Uterus (tissue), 2 donors: ENCODE data around the gene CYP2J2.

Experiments
- CTCF ChIP-seq, 4 experiments: fragments of 200-600 bp in 2 of 4; fragments of 450-650 bp in 2 of 4; sonication (generic) in 2 of 4; IDR thresholded peaks; one replicate each; pipeline ENCODE4 v1.5.1; 2016 to 2019; ENCODE audit warnings: antibody characterized with exemption in 4 of 4, mild to moderate bottlenecking in 2 of 4, moderate library complexity in 1 of 4
- POLR2A ChIP-seq, 2 donors: fragments of 450-650 bp; IDR thresholded peaks; one replicate each; pipeline ENCODE4 v1.6.1; 2016; ENCODE audit warnings: antibody characterized with exemption in 2 of 2, mild to moderate bottlenecking in 1 of 2, moderate library complexity in 1 of 2

- TF ChIP-seq CTCF (IDR thresholded peaks at IDR 0.05) (no peak), POLR2A (IDR thresholded peaks at IDR 0.05) (no peak)
These were observed 46.5 kb downstream of the CYP2J2 start for GRCh38 chr1:59879996-59880505.
